HEK293 (cell line): ENCODE data around the gene PPP4C.

ENCODE experiments used
- CTCF ChIP-seq: fragments of 450-650 bp; formaldehyde crosslinking; IDR thresholded peaks from 2 replicates; pipeline ENCODE4 v1.5.1; 2016; ENCODE audit warnings: missing biosample characterization, missing genetic modification characterization
- ZBTB7A ChIP-seq: fragments of 450-650 bp; formaldehyde crosslinking; IDR thresholded peaks from 2 replicates; pipeline ENCODE4 v1.5.1; 2016; ENCODE audit warnings: low read depth, missing biosample characterization, missing genetic modification characterization
- ZNF521 ChIP-seq: fragments of 450-650 bp; formaldehyde crosslinking; IDR thresholded peaks from 2 replicates; pipeline ENCODE4 v1.5.1; 2017; ENCODE audit warnings: missing biosample characterization, mild to moderate bottlenecking, missing genetic modification characterization

GRCh38 chr16:30053376-30054015 lies 22.3 kb upstream of the PPP4C start:
- TF ChIP-seq ZNF521 (tag by site-specific recombination) (no peak), CTCF (tag by site-specific recombination) (no peak), ZBTB7A (no peak)
